Ascending aorta (tissue), 2 donors: ENCODE measurements around the gene MED19. TPM values are rescaled to one million over a fixed set of nuclear protein-coding genes. Genes with fewer than 3 reads are reported as not detected.
"Not testable (repeated sequence)": the region's sequence is repeated elsewhere in the genome, so short reads cannot be mapped to it uniquely, and the experiment has no call there.

Source experiments
- DNase-seq, 2 donors: peaks; one replicate each; pipeline ENCODE4 v3.0.0-alpha.2; 2019; ENCODE audit warnings: low spot score in 2 of 2
- H3K27ac ChIP-seq, 2 donors: fragments of 200-600 bp; sonication (generic); one replicate each; pipeline ENCODE4 v1.5.1; 2016 to 2017; ENCODE audit warnings: mild to moderate bottlenecking in 1 of 2
- H3K27me3 ChIP-seq: fragments of 200-600 bp; sonication (generic); one replicate; pipeline ENCODE4 v1.5.1; 2017
- H3K36me3 ChIP-seq, 2 donors: fragments of 200-600 bp; sonication (generic); one replicate each; pipeline ENCODE4 v1.5.1; 2016
- H3K4me1 ChIP-seq, 2 donors: fragments of 200-600 bp; sonication (generic); one replicate each; pipeline ENCODE4 v1.5.1; 2016 to 2017; ENCODE audit warnings: mild to moderate bottlenecking in 1 of 2
- H3K4me3 ChIP-seq, 2 donors: fragments of 200-600 bp; sonication (generic); one replicate each; pipeline ENCODE4 v1.5.1; 2016 to 2017; ENCODE audit warnings: mild to moderate bottlenecking in 1 of 2
- H3K9me3 ChIP-seq, 2 donors: fragments of 200-600 bp; sonication (generic); one replicate each; pipeline ENCODE4 v1.5.1; 2016
- intact Hi-C: fragments of 100-400 bp; cut with DNase I; formaldehyde crosslinking; loops from one replicate; pipeline ENCODE4 v1.15.1; 2023
- total RNA-seq: library from RNA; depleted of rRNA; stranded (reverse); fragments of >200 nt; gene quantifications from one replicate; pipeline ENCODE4 v1.1.0, GENCODE V29; 2016
- TF ChIP-seq, protein P1 (sequence below), 3 experiments: fragments of 200-600 bp in 2 of 3; fragments of 450-650 bp in 1 of 3; sonication (generic) in 2 of 3; IDR thresholded peaks; one replicate each; pipeline ENCODE4 v1.5.1; 2016 to 2019; ENCODE audit warnings: antibody characterized with exemption in 3 of 3, mild to moderate bottlenecking in 1 of 3, moderate library complexity in 1 of 3

MED19 gene
- total RNA-seq, 1 donor from 2014 or later, result 35.2 TPM

- no peak overlapping the region for H3K27ac ChIP-seq
- no peak for DNase-seq
- H3K36me3 ChIP-seq, result peaks cover 18 to 25% of the 10 kb centered on the region in 2 donors
- no peak overlapping the region for H3K4me3 ChIP-seq
- no peaks in the 10 kb centered on the region for H3K27me3 ChIP-seq
- H3K9me3 ChIP-seq, result no peaks in the 10 kb centered on the region
- peaks cover 0 to 2% of the 10 kb centered on the region in 2 donors for H3K4me1 ChIP-seq
- intact Hi-C loops, result no loop called here
- TF ChIP-seq, protein P1, sequence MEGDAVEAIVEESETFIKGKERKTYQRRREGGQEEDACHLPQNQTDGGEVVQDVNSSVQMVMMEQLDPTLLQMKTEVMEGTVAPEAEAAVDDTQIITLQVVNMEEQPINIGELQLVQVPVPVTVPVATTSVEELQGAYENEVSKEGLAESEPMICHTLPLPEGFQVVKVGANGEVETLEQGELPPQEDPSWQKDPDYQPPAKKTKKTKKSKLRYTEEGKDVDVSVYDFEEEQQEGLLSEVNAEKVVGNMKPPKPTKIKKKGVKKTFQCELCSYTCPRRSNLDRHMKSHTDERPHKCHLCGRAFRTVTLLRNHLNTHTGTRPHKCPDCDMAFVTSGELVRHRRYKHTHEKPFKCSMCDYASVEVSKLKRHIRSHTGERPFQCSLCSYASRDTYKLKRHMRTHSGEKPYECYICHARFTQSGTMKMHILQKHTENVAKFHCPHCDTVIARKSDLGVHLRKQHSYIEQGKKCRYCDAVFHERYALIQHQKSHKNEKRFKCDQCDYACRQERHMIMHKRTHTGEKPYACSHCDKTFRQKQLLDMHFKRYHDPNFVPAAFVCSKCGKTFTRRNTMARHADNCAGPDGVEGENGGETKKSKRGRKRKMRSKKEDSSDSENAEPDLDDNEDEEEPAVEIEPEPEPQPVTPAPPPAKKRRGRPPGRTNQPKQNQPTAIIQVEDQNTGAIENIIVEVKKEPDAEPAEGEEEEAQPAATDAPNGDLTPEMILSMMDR (IDR thresholded peaks at IDR 0.05), result no peak
These were observed 23.7 kb upstream of the MED19 start for GRCh38 chr11:57735619-57736298.

DNA sequence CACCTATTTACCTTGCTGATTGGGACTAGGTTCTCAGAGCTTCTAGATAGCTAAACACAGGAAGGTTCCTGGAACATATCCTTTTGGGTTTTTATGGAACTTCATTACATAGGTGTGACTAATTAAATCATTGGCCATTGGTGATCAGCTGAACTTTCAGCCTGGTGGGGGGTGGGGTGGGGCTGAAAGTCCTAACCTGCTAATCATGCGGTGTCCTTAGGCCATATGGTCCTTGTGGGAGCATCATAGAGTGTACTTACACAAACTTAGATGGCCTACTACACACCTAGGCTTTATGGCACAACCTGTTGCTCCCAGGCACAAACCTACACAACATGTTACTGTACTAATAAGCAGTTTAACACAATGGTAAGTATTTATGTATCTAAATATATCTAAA lies 20.6 kb upstream of the MED19 start:
- Histone ChIP-seq H3K4me1 (no peaks in the 10 kb centered on the region), H3K9me3 (no peaks in the 10 kb centered on the region), H3K4me3 (no peak overlapping the region), H3K27ac (no peak overlapping the region), H3K27me3 (no peaks in the 10 kb centered on the region), H3K36me3 (peaks cover 3 to 15% of the 10 kb centered on the region in 2 donors)
- intact Hi-C loops, result no loop called here
- no peak for DNase-seq
- TF ChIP-seq, protein P1 (IDR thresholded peaks at IDR 0.05), result no peak

GRCh38 chr11:57729479-57729878 lies 17.5 kb upstream of the MED19 start:
- intact Hi-C loops, result no loop called here
- Histone ChIP-seq H3K36me3 (peaks cover 3 to 11% of the 10 kb centered on the region in 2 donors), H3K4me1 (no peaks in the 10 kb centered on the region), H3K27me3 (no peaks in the 10 kb centered on the region), H3K9me3 (no peaks in the 10 kb centered on the region), H3K27ac (no peak overlapping the region), H3K4me3 (no peak overlapping the region)
- no peak for DNase-seq
- TF ChIP-seq, protein P1 (IDR thresholded peaks at IDR 0.05), result no peak

- no peaks in the 10 kb centered on the region for H3K27me3 ChIP-seq
- peaks cover 0 to 8% of the 10 kb centered on the region in 2 donors for H3K36me3 ChIP-seq
- H3K9me3 ChIP-seq, result no peaks in the 10 kb centered on the region
- DNase-seq, result no peak
- H3K4me3 ChIP-seq, result no peak overlapping the region
- intact Hi-C loops, result no loop called here
- no peak overlapping the region for H3K27ac ChIP-seq
- no peaks in the 10 kb centered on the region for H3K4me1 ChIP-seq
- TF ChIP-seq, protein P1 (IDR thresholded peaks at IDR 0.05), result no peak
These were observed 16.8 kb upstream of the MED19 start for GRCh38 chr11:57728829-57729228.

DNA sequence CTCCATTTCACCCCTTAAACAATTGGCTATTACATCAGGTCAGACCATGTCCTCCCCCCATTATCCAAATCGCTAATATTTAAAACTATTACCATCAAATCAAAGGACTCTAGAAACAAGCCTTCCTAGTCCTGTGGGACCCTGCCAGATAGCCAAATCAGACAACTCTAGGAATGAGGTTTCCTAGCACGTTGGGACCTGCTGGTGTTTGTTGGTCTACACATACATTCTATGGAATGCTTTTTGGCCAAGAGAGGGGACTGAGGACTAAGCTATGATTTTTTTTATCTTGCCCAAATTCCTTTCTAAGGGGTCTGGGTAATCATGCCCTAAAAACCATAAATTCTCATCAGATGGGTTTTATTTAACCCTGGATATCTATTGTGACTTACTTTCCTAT lies 15.2 kb upstream of the MED19 start:
- DNase-seq, result no peak

GRCh38 chr11:57716726-57717125 lies 4.7 kb upstream of the MED19 start:
- peaks cover 9 to 20% of the 10 kb centered on the region in 2 donors for H3K4me1 ChIP-seq
- H3K27me3 ChIP-seq, H3K36me3 ChIP-seq, DNase-seq, H3K27ac ChIP-seq, H3K4me3 ChIP-seq, intact Hi-C loops, H3K9me3 ChIP-seq: not testable (repeated sequence)

More for the DNA sequence above, 15.2 kb upstream of the MED19 start:
- no peak overlapping the region for H3K27ac ChIP-seq
- H3K4me3 ChIP-seq, result no peak overlapping the region
- intact Hi-C loops, result no loop called here
- no peaks in the 10 kb centered on the region for H3K27me3 ChIP-seq
- no peaks in the 10 kb centered on the region for H3K9me3 ChIP-seq
- H3K36me3 ChIP-seq, result peaks cover 0 to 8% of the 10 kb centered on the region in 2 donors
- TF ChIP-seq, protein P1 (IDR thresholded peaks at IDR 0.05), result no peak
- H3K4me1 ChIP-seq, result no peaks in the 10 kb centered on the region
